ENCODE data around the gene PLXNA4. TPM values are rescaled to one million over a fixed set of nuclear protein-coding genes. Genes with fewer than 3 reads are reported as not detected.

PLXNA4 gene
- total RNA-seq, 2 donors from 2014 or later, result 24.0 to 42.7 TPM

DNA sequence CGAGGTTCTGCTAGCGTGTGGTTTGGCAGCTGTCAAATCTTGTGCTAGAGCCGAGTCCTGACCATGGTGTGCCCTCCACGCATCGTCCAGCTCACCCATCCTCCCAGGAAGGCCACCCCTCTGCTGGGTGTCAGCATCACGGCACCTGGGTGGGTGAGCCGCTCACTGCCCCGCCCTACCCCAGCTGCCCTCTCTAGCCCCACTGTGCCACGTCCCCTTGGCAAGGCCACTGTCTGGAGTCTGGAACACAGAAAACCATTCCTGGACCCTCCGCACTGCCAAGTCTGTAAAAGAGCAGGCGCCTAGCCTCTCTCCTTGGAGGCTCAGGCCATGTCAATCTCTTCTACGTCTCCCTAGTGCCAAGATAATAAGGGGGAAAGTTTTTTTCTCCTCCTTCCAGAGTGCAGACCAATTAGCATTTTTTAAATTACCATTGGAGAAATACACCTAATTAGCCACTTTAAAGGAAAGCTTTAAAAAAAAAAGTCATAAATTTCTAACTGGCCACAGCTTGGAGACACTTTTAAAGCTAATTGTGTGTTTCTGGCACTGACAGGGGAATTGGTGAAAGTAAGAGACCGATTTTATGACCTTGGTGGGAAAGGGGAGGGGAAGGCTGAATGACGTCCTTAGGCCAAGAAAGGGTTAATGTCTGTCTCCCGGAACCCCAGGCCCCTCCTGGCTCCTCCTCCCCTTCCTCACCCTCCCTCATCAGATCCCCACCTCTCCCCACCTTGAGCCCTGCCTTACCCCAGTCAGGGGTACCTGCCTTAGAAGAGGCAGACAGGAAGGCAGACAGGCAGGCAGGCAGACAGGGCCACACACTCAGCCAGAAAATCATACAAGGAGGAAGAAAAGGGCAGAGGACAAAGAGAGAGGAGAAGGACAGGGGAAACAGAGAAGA is 151.2 kb downstream of the PLXNA4 start:
- Histone ChIP-seq H3K36me3 (ENCODE audit: control insufficient read depth, insufficient read depth, low read length) (no peaks in the 10 kb centered on the region), H3K9ac (ENCODE audit: extremely low read depth, low read length, poor library complexity, severe bottlenecking) (no peak overlapping the region), H3K27me3 (ENCODE audit: control insufficient read depth, insufficient read depth, low read length, poor library complexity, severe bottlenecking) (no peaks in the 10 kb centered on the region), H3K27ac (ENCODE audit: low read depth, low read length) (no peak overlapping the region), H3K4me1 (ENCODE audit: control insufficient read depth, insufficient read depth, low read length) (peaks cover 16% of the 10 kb centered on the region), H3K4me3 (ENCODE audit: low read length) (no peak overlapping the region), H3K9me3 (ENCODE audit: control insufficient read depth, low read length) (no peaks in the 10 kb centered on the region)
- WGBS, 2 experiments (ENCODE audit: insufficient coverage in 1 of 2, insufficient read length in 1 of 2), result 85 to 89% methylated on average over 6 to 15 of the region's 15 CpGs
- H3K4me1 Mint-ChIP-seq, result peaks cover 22% of the 10 kb centered on the region
- H3K27ac Mint-ChIP-seq, result no peak overlapping the region
- TF ChIP-seq, protein P1, sequence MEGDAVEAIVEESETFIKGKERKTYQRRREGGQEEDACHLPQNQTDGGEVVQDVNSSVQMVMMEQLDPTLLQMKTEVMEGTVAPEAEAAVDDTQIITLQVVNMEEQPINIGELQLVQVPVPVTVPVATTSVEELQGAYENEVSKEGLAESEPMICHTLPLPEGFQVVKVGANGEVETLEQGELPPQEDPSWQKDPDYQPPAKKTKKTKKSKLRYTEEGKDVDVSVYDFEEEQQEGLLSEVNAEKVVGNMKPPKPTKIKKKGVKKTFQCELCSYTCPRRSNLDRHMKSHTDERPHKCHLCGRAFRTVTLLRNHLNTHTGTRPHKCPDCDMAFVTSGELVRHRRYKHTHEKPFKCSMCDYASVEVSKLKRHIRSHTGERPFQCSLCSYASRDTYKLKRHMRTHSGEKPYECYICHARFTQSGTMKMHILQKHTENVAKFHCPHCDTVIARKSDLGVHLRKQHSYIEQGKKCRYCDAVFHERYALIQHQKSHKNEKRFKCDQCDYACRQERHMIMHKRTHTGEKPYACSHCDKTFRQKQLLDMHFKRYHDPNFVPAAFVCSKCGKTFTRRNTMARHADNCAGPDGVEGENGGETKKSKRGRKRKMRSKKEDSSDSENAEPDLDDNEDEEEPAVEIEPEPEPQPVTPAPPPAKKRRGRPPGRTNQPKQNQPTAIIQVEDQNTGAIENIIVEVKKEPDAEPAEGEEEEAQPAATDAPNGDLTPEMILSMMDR (conservative IDR thresholded peaks at IDR 0.05), result no peak
- H3K4me3 Mint-ChIP-seq, result no peak overlapping the region
- peaks cover 7% of the 10 kb centered on the region for H3K9me3 Mint-ChIP-seq
- peak; percentile 73 for DNase-seq
- peaks cover 4% of the 10 kb centered on the region for H3K36me3 Mint-ChIP-seq (ENCODE audit: low read depth)
- H3K27me3 Mint-ChIP-seq (ENCODE audit: insufficient read depth), result no peaks in the 10 kb centered on the region

DNA sequence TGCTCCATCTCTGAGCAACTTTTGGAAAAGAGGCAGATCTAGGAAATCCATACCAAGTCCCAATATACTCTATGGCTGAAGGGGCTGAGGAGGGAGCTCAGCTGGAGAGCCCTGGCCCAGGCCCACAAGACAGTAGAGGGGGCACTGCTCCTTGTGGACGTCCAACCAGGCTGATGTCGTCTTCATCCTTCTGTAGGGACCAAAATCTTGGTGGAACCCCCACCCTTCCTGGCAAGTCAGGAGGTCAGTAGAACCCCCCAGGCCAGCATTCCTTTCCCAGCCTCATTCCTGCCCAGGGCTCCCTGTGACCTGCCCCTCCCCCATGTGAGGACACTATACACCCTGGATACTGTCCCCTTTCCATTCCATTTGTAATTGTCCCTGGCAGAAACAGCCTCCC is 152.0 kb downstream of the PLXNA4 start:
- no peak overlapping the region for H3K27ac Mint-ChIP-seq
- 80 to 89% methylated on average over 1 to 2 of the region's 2 CpGs for WGBS, 2 experiments (ENCODE audit: insufficient coverage in 1 of 2, insufficient read length in 1 of 2)

GRCh38 chr7:132423594-132424200 is 152.6 kb downstream of the PLXNA4 start:
- no peaks in the 10 kb centered on the region for H3K9me3 ChIP-seq (ENCODE audit: control insufficient read depth, low read length)
- Mint-ChIP-seq H3K9me3 (peaks cover 7% of the 10 kb centered on the region), H3K36me3 (ENCODE audit: low read depth) (peaks cover 4% of the 10 kb centered on the region), H3K27me3 (ENCODE audit: insufficient read depth) (no peaks in the 10 kb centered on the region), H3K4me3 (no peak overlapping the region), H3K4me1 (peaks cover 18% of the 10 kb centered on the region), H3K27ac (no peak overlapping the region)
- no peak overlapping the region for H3K27ac ChIP-seq (ENCODE audit: low read depth, low read length)
- H3K27me3 ChIP-seq (ENCODE audit: control insufficient read depth, insufficient read depth, low read length, poor library complexity, severe bottlenecking), result no peaks in the 10 kb centered on the region
- no peak overlapping the region for H3K9ac ChIP-seq (ENCODE audit: extremely low read depth, low read length, poor library complexity, severe bottlenecking)
- TF ChIP-seq, protein P1 (conservative IDR thresholded peaks at IDR 0.05), result no peak
- peaks cover 8% of the 10 kb centered on the region for H3K4me1 ChIP-seq (ENCODE audit: control insufficient read depth, insufficient read depth, low read length)
- WGBS, 2 experiments (ENCODE audit: insufficient coverage in 1 of 2, insufficient read length in 1 of 2), result 91 to 92% methylated on average over 4 to 10 of the region's 10 CpGs
- H3K36me3 ChIP-seq (ENCODE audit: control insufficient read depth, insufficient read depth, low read length), result no peaks in the 10 kb centered on the region
- H3K4me3 ChIP-seq (ENCODE audit: low read length), result no peak overlapping the region
- no peak for DNase-seq

More for the DNA sequence above, 152.0 kb downstream of the PLXNA4 start:
- TF ChIP-seq, protein P1 (conservative IDR thresholded peaks at IDR 0.05), result no peak
- Mint-ChIP-seq H3K4me3 (no peak overlapping the region), H3K36me3 (ENCODE audit: low read depth) (peaks cover 4% of the 10 kb centered on the region), H3K9me3 (peaks cover 7% of the 10 kb centered on the region), H3K4me1 (peaks cover 22% of the 10 kb centered on the region), H3K27me3 (ENCODE audit: insufficient read depth) (no peaks in the 10 kb centered on the region)
- no peaks in the 10 kb centered on the region for H3K27me3 ChIP-seq (ENCODE audit: control insufficient read depth, insufficient read depth, low read length, poor library complexity, severe bottlenecking)
- no peak overlapping the region for H3K4me3 ChIP-seq (ENCODE audit: low read length)
- DNase-seq, result no peak
- no peak overlapping the region for H3K9ac ChIP-seq (ENCODE audit: extremely low read depth, low read length, poor library complexity, severe bottlenecking)
- H3K9me3 ChIP-seq (ENCODE audit: control insufficient read depth, low read length), result no peaks in the 10 kb centered on the region
- H3K4me1 ChIP-seq (ENCODE audit: control insufficient read depth, insufficient read depth, low read length), result peaks cover 14% of the 10 kb centered on the region
- no peaks in the 10 kb centered on the region for H3K36me3 ChIP-seq (ENCODE audit: control insufficient read depth, insufficient read depth, low read length)
- H3K27ac ChIP-seq (ENCODE audit: low read depth, low read length), result no peak overlapping the region

Measured in endodermal cell (in vitro differentiated cells).